HG03108 (cell line): Measurements from ENCODE around the gene SUPT4H1.
A peak's percentile ranks its signal among the peaks of the same experiment; 100 is the strongest.
"Not testable (repeated sequence)": the region's sequence is repeated elsewhere in the genome, so short reads cannot be mapped to it uniquely, and the experiment has no call there.

Experiments
- ATAC-seq: cut with Tn5 transposase; IDR thresholded peaks from one replicate; pipeline ENCODE4 v1.9.1; 2021; ENCODE audit warnings: moderate library complexity; ENCODE audit not compliant: unreplicated experiment

SUPT4H1 gene

GRCh38 chr17:58351831-58352595, at the start of gene SUPT4H1:
TSS of gene SUPT4H1 (minus strand) at chr17:58352201. CDS start at chr17:58352135, 66 bp downstream.
- ATAC-seq = peak; percentile 88

GRCh38 chr17:58401287-58401686, 49.3 kb upstream of the SUPT4H1 start:
- no peak for ATAC-seq

- no peak for ATAC-seq
Measured at GRCh38 chr17:58400826-58401225, 48.8 kb upstream of the SUPT4H1 start.

GRCh38 chr17:58399974-58400373, 48.0 kb upstream of the SUPT4H1 start:
- ATAC-seq = no peak

- no peak for ATAC-seq
Measured at GRCh38 chr17:58398574-58399266, 46.7 kb upstream of the SUPT4H1 start.

GRCh38 chr17:58397421-58397820, 45.4 kb upstream of the SUPT4H1 start:
- not testable (repeated sequence) for ATAC-seq

GRCh38 chr17:58396173-58396572, 44.2 kb upstream of the SUPT4H1 start:
- no peak for ATAC-seq

GRCh38 chr17:58394534-58395223, 42.7 kb upstream of the SUPT4H1 start:
- ATAC-seq = no peak

GRCh38 chr17:58391302-58391984, 39.4 kb upstream of the SUPT4H1 start:
- ATAC-seq = no peak

- ATAC-seq = no peak
Measured at GRCh38 chr17:58390884-58391283, 38.9 kb upstream of the SUPT4H1 start.

- ATAC-seq = no peak
Measured at GRCh38 chr17:58388302-58389190, 36.5 kb upstream of the SUPT4H1 start.

GRCh38 chr17:58387834-58388233, 35.8 kb upstream of the SUPT4H1 start:
- no peak for ATAC-seq

GRCh38 chr17:58386708-58387107, 34.7 kb upstream of the SUPT4H1 start:
- ATAC-seq = no peak

- no peak for ATAC-seq
Measured at GRCh38 chr17:58385359-58385899, 33.4 kb upstream of the SUPT4H1 start.

GRCh38 chr17:58384897-58385296, 32.9 kb upstream of the SUPT4H1 start:
- ATAC-seq = no peak

GRCh38 chr17:58383892-58384462, 32.0 kb upstream of the SUPT4H1 start:
- no peak for ATAC-seq

- ATAC-seq = no peak
Measured at GRCh38 chr17:58382872-58383242, 30.9 kb upstream of the SUPT4H1 start.

GRCh38 chr17:58382108-58382871, 30.3 kb upstream of the SUPT4H1 start:
- peak; percentile 69 for ATAC-seq
